VCaP (cell line): ENCODE measurements around the gene ADD3.

ENCODE experiments used
- H3K27ac ChIP-seq: fragments of 450-650 bp; 2 replicates; pipeline ENCODE4 v1.5.1; 2017
- CTCF ChIP-seq: fragments of 450-650 bp; conservative IDR thresholded peaks from 2 replicates; pipeline ENCODE4 v1.5.1; 2017; ENCODE audit warnings: mild to moderate bottlenecking, moderate library complexity

Gene ADD3

GRCh38 chr10:110007701-110008517 is at the start of gene ADD3:
Gene ADD3, plus strand, starts transcription at chr10:110007984. Its CDS starts 92,670 bp downstream, at chr10:110100654.
- TF ChIP-seq CTCF, result no peak
- H3K27ac ChIP-seq, result peak within 1 kb of the TSS; percentile 84

GRCh38 chr10:109958059-109958458 is 49.7 kb upstream of the ADD3 start:
- no peak for TF ChIP-seq CTCF
- H3K27ac ChIP-seq, result no peak overlapping the region

GRCh38 chr10:109959259-109960145 is 48.3 kb upstream of the ADD3 start:
- H3K27ac ChIP-seq, result no peak overlapping the region
- no peak for TF ChIP-seq CTCF

GRCh38 chr10:109960682-109961081 is 47.1 kb upstream of the ADD3 start:
- H3K27ac ChIP-seq, result no peak overlapping the region
- TF ChIP-seq CTCF, result no peak

GRCh38 chr10:109961174-109962001 is 46.4 kb upstream of the ADD3 start:
- TF ChIP-seq CTCF, result no peak
- H3K27ac ChIP-seq, result no peak overlapping the region

GRCh38 chr10:109962247-109962646 is 45.5 kb upstream of the ADD3 start:
- no peak for TF ChIP-seq CTCF

GRCh38 chr10:109963439-109963838 is 44.3 kb upstream of the ADD3 start:
- TF ChIP-seq CTCF, result no peak

More at GRCh38 chr10:109962247-109962646, 45.5 kb upstream of the ADD3 start:
- no peak overlapping the region for H3K27ac ChIP-seq

More at GRCh38 chr10:109963439-109963838, 44.3 kb upstream of the ADD3 start:
- H3K27ac ChIP-seq, result no peak overlapping the region
